PFSK-1 (cell line): Measurements from ENCODE around the gene PAXX.

Experiments
- FOXP2 ChIP-seq: optimal IDR thresholded peaks from 2 replicates; pipeline ENCODE3; 2011; ENCODE audit warnings: borderline replicate concordance, control low read depth, inconsistent platforms; ENCODE audit not compliant: insufficient read depth; ENCODE audit errors: extremely low read length, extremely low read depth
- POLR2AphosphoS5 ChIP-seq: IDR thresholded peaks from 2 replicates; pipeline ENCODE4 v1.6.1; 2012; ENCODE audit warnings: low read depth, mild to moderate bottlenecking, control low read depth, low read length, moderate library complexity
- REST ChIP-seq, 2 experiments: IDR thresholded peaks; 2 replicates each; pipeline versions ENCODE4 v1.6.1 to v1.8.0; 2011 to 2012; ENCODE audit warnings: low read depth in 2 of 2, low read length in 2 of 2, control low read depth in 1 of 2, inconsistent platforms in 1 of 2, mild to moderate bottlenecking in 1 of 2, moderate library complexity in 1 of 2; ENCODE audit not compliant: insufficient read depth in 1 of 2
- SIN3A ChIP-seq: IDR thresholded peaks from 2 replicates; pipeline ENCODE4 v1.6.1; 2012; ENCODE audit warnings: mild to moderate bottlenecking, low read length, moderate library complexity, borderline replicate concordance; ENCODE audit not compliant: insufficient read depth
- TAF1 ChIP-seq: IDR thresholded peaks from 2 replicates; pipeline ENCODE4 v1.6.1; 2012; ENCODE audit warnings: low read length, control low read depth, borderline replicate concordance; ENCODE audit not compliant: insufficient read depth

- TF ChIP-seq TAF1 = no peak
- TF ChIP-seq POLR2AphosphoS5 = no peak
- TF ChIP-seq REST (IDR thresholded peaks at IDR 0.05; ENCODE audit: insufficient read depth in 1 of 2, low read depth in 2 of 2, low read length in 2 of 2) = no peak
- TF ChIP-seq SIN3A = no peak
- no peak for TF ChIP-seq FOXP2
Measured at GRCh38 chr9:137027369-137028262, 35.4 kb downstream of the PAXX start, which contains the start of gene ABCA2.
